OCI-LY3 (cell line): ENCODE data around the gene MSI2.

Experiments
- H2AFZ ChIP-seq: fragments of 200-600, 300-600 bp; shearing (Covaris generic); 2 replicates; pipeline ENCODE4 v1.6.0; 2014; ENCODE audit warnings: antibody characterized with exemption, low read depth, low read length
- H3K27ac ChIP-seq: fragments of 200-600, 300-600 bp; sonication (generic); 2 replicates; pipeline ENCODE4 v1.5.1; 2014; ENCODE audit warnings: mild to moderate bottlenecking, low read length, moderate library complexity, mixed read lengths
- H3K27me3 ChIP-seq: fragments of 200-600, 300-600 bp; sonication (generic); 2 replicates; pipeline ENCODE4 v1.6.1; 2014; ENCODE audit warnings: low read depth, low read length, mixed read lengths
- H3K36me3 ChIP-seq: fragments of 200-600, 300-600 bp; sonication (generic); replicated peaks from 2 replicates; pipeline ENCODE3; 2014; ENCODE audit warnings: low read depth, low read length, mixed read lengths
- H3K4me1 ChIP-seq: fragments of 300-600, 200-600 bp; sonication (generic); 2 replicates; pipeline ENCODE4 v1.6.1; 2014; ENCODE audit warnings: low read length, mixed read lengths
- H3K4me2 ChIP-seq: fragments of 200-600, 300-600 bp; sonication (generic); 2 replicates; pipeline ENCODE4 v1.6.1; 2014; ENCODE audit warnings: low read length, mixed read lengths
- H3K4me3 ChIP-seq: fragments of 300-600, 200-600 bp; sonication (generic); 2 replicates; pipeline ENCODE4 v1.5.1; 2014; ENCODE audit warnings: antibody characterized with exemption, mild to moderate bottlenecking, low read length, moderate library complexity
- H3K79me2 ChIP-seq: fragments of 300-600, 200-600 bp; shearing (Covaris generic); 2 replicates; pipeline ENCODE4 v1.6.1; 2014; ENCODE audit warnings: mild to moderate bottlenecking, low read length, mixed read lengths
- H3K9ac ChIP-seq: fragments of 300-600, 200-600 bp; shearing (Covaris generic); 2 replicates; pipeline ENCODE4 v1.6.0; 2014; ENCODE audit warnings: mild to moderate bottlenecking, low read length, moderate library complexity
- H3K9me3 ChIP-seq: fragments of 200-600, 300-600 bp; shearing (Covaris generic); 2 replicates; pipeline ENCODE4 v1.6.1; 2014; ENCODE audit warnings: low read length, mixed read lengths; ENCODE audit not compliant: insufficient read depth
- H4K20me1 ChIP-seq: fragments of 200-600, 300-600 bp; sonication (generic); 2 replicates; pipeline ENCODE4 v1.6.1; 2016; ENCODE audit warnings: low read length, mixed read lengths; ENCODE audit not compliant: insufficient read depth
- CTCF ChIP-seq: fragments of 200-600, 300-600 bp; sonication (generic); IDR thresholded peaks from 2 replicates; pipeline ENCODE4 v1.5.1; 2014; ENCODE audit warnings: antibody characterized with exemption, low read length, low read depth
- EZH2phosphoT487 ChIP-seq: fragments of 200-600 bp; shearing (Covaris generic); IDR thresholded peaks from 2 replicates; pipeline ENCODE4 v1.6.1; 2018; ENCODE audit warnings: antibody characterized with exemption, mixed run types, low read depth

Gene MSI2

GRCh38 chr17:57692770-57693169 is 436.4 kb downstream of the MSI2 start:
- Histone ChIP-seq H3K4me3 (no peak overlapping the region), H3K79me2 (no peaks in the 10 kb centered on the region), H3K36me3 (no peaks in the 10 kb centered on the region), H3K4me2 (no peak overlapping the region), H4K20me1 (no peaks in the 10 kb centered on the region), H3K27me3 (no peaks in the 10 kb centered on the region), H3K9me3 (no peaks in the 10 kb centered on the region), H2AFZ (no peak overlapping the region), H3K27ac (no peak overlapping the region), H3K4me1 (no peaks in the 10 kb centered on the region), H3K9ac (no peak overlapping the region)
- TF ChIP-seq CTCF (no peak), EZH2phosphoT487 (no peak)

- no peaks in the 10 kb centered on the region for H3K27me3 ChIP-seq
- H4K20me1 ChIP-seq = no peaks in the 10 kb centered on the region
- H3K4me1 ChIP-seq = peaks cover 3% of the 10 kb centered on the region; the same call in 1 of the 2 replicates
- H3K9me3 ChIP-seq = no peaks in the 10 kb centered on the region
- H3K4me3 ChIP-seq = no peak overlapping the region
- TF ChIP-seq EZH2phosphoT487 (no peak), CTCF (no peak)
- no peaks in the 10 kb centered on the region for H3K36me3 ChIP-seq
- H3K79me2 ChIP-seq = no peaks in the 10 kb centered on the region
- H3K4me2 ChIP-seq = no peak overlapping the region
- no peak overlapping the region for H3K9ac ChIP-seq
- H3K27ac ChIP-seq = no peak overlapping the region
- H2AFZ ChIP-seq = no peak overlapping the region
These were observed 437.7 kb downstream of the MSI2 start for GRCh38 chr17:57694051-57694450.

DNA sequence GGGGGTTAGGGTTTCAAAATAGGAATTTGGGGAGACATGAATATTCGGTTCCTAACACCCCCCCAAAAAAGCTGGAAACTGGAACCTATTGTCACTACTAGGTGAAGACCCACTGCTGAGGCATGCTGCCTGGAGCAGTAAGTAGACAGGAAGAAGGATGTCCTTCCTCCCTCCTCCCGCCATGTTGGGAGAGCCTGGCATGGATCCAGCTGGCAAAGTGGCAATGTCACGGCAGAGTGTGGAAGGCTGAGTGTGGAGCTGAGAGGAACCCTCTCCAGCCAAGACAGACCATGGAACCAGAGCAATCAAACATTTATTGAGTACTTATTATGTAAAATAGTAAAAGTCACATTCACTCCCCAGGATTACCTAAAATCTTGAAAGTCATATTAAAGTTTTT is 439.7 kb downstream of the MSI2 start:
- no peak overlapping the region for H3K4me2 ChIP-seq
- H3K4me3 ChIP-seq = no peak overlapping the region
- H3K79me2 ChIP-seq = no peaks in the 10 kb centered on the region
- TF ChIP-seq EZH2phosphoT487 = no peak
- TF ChIP-seq CTCF = no peak
- H3K4me1 ChIP-seq = peaks cover 3% of the 10 kb centered on the region; the same call in 1 of the 2 replicates
- no peaks in the 10 kb centered on the region for H3K36me3 ChIP-seq
- H2AFZ ChIP-seq = no peak overlapping the region
- H4K20me1 ChIP-seq = no peaks in the 10 kb centered on the region
- no peaks in the 10 kb centered on the region for H3K27me3 ChIP-seq
- H3K9me3 ChIP-seq = no peaks in the 10 kb centered on the region
- no peak overlapping the region for H3K9ac ChIP-seq
- no peak overlapping the region for H3K27ac ChIP-seq

DNA sequence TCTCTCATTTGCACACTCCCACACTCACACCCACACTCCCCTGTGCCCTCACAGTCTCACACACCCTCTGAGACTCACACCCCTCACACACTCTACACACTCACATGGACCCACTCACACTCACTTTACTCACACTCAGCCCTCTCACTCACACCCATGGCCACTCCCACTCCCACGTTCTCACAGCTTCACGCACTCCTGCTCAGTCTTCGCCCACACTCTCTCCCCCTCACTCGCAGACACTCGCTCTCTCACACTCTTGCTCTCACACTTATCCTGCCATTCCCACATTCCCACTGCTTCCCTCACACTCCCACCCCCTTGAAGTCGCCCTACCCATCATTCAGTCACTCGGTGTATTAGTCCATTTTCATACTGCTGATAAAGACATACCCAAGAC is 440.9 kb downstream of the MSI2 start:
- Histone ChIP-seq H2AFZ (no peak overlapping the region), H3K79me2 (no peaks in the 10 kb centered on the region), H3K4me2 (no peak overlapping the region), H3K9me3 (no peaks in the 10 kb centered on the region), H3K27me3 (no peaks in the 10 kb centered on the region), H3K4me3 (no peak overlapping the region), H3K36me3 (no peaks in the 10 kb centered on the region), H3K9ac (no peak overlapping the region), H3K27ac (no peak overlapping the region), H3K4me1 (peaks cover 3% of the 10 kb centered on the region; the same call in 1 of the 2 replicates), H4K20me1 (no peaks in the 10 kb centered on the region)
- TF ChIP-seq EZH2phosphoT487 = no peak
- TF ChIP-seq CTCF = no peak
